Spleen (tissue), 11 donors: ENCODE results near the gene DUOX2. TPM values are rescaled to one million over a fixed set of nuclear protein-coding genes. Genes with fewer than 3 reads are reported as not detected.

Experiments
- DNase-seq: peaks from one replicate; pipeline ENCODE4 v3.0.0-alpha.2; 2020
- H3K27ac ChIP-seq, 8 donors: fragments of 200-600 bp; sonication (generic) in 7 of 8; 1 replicate in 4 of 8; 2 replicates in 4 of 8; pipeline versions ENCODE4 v1.5.0 to v1.8.0; 2016 to 2021; ENCODE audit warnings: inconsistent platforms in 4 of 8, mild to moderate bottlenecking in 4 of 8, moderate library complexity in 1 of 8
- H3K27me3 ChIP-seq, 7 donors: fragments of 200-600 bp; sonication (generic) in 6 of 7; replicated peaks in 1 of 7; 1 replicate in 4 of 7; 2 replicates in 3 of 7; pipeline versions ENCODE4 v1.5.0 to v1.8.0; 2016 to 2021; ENCODE audit warnings: inconsistent platforms in 3 of 7, mild to moderate bottlenecking in 1 of 7
- H3K36me3 ChIP-seq, 6 donors: fragments of 200-600 bp; sonication (generic) in 5 of 6; 1 replicate in 4 of 6; 2 replicates in 2 of 6; pipeline versions ENCODE4 v1.5.0 to v1.8.0; 2016 to 2021; ENCODE audit warnings: inconsistent platforms in 2 of 6
- H3K4me1 ChIP-seq, 6 donors: fragments of 200-600 bp; sonication (generic) in 5 of 6; 1 replicate in 3 of 6; 2 replicates in 3 of 6; pipeline versions ENCODE4 v1.5.0 to v1.8.0; 2016 to 2021; ENCODE audit warnings: inconsistent platforms in 3 of 6
- H3K4me3 ChIP-seq, 8 donors: fragments of 200-600 bp; sonication (generic) in 7 of 8; 1 replicate in 4 of 8; 2 replicates in 4 of 8; pipeline versions ENCODE4 v1.5.0 to v1.8.0; 2016 to 2021; ENCODE audit warnings: inconsistent platforms in 4 of 8, mild to moderate bottlenecking in 4 of 8, moderate library complexity in 2 of 8
- H3K9me3 ChIP-seq, 8 donors: fragments of 200-600 bp; sonication (generic) in 7 of 8; 1 replicate in 4 of 8; 2 replicates in 4 of 8; pipeline versions ENCODE4 v1.5.0 to v1.8.0; 2016 to 2021; ENCODE audit warnings: inconsistent platforms in 4 of 8
- POLR2A ChIP-seq, 3 donors: fragments of 450-650 bp; IDR thresholded peaks; one replicate each; pipeline ENCODE4 v1.5.1; 2017; ENCODE audit warnings: antibody characterized with exemption in 3 of 3, mild to moderate bottlenecking in 1 of 3
- POLR2AphosphoS5 ChIP-seq, 3 donors: sonication (generic); formaldehyde crosslinking; IDR thresholded peaks; one replicate each; pipeline ENCODE4 v1.5.1; 2017; ENCODE audit warnings: antibody characterized with exemption in 3 of 3
- WGBS, 5 donors: extraction: QIAGEN DNeasy Blood & Tissue Kit in 3 of 5; methylation state at CpG; one replicate each; pipeline versions ENCODE4 v1.1.5 to v1.1.7; 2013 to 2018; 5-methylcytosine and 5-hydroxymethylcytosine counted together
- intact Hi-C: fragments of 100-400 bp; cut with DNase I; formaldehyde crosslinking; loops from one replicate; pipeline ENCODE4 v1.15.0; 2023; ENCODE audit warnings: low total_unique reads
- polyA plus RNA-seq, 3 donors: library from polyadenylated mRNA; stranded (reverse); fragments of 200-250 nt; gene quantifications; one replicate each; pipeline ENCODE4 v1.2.1, GENCODE V29; 2013
- total RNA-seq, 7 donors: library from RNA; depleted of rRNA in 3 of 7; stranded (reverse); fragments of >200 nt in 3 of 7; fragmentation: NEBNext Ultra II Directional in 4 of 7; extraction: Animal tissue kit (Norgen Biotek cat#: 25700) in 4 of 7; gene quantifications; one replicate each; pipeline versions ENCODE4 v1.1.0 to v1.2.1, GENCODE V29; 2016 to 2021
- TF ChIP-seq, protein P1 (sequence below), 11 experiments: fragments of 200-600 bp in 7 of 11; fragments of 450-650 bp in 4 of 11; sonication (generic) in 4 of 11; IDR thresholded peaks in 8 of 11; conservative IDR thresholded peaks in 3 of 11; 1 replicate in 7 of 11; 2 replicates in 4 of 11; pipeline versions ENCODE4 v1.4.0 to v1.8.0; 2016 to 2021; ENCODE audit warnings: antibody characterized with exemption in 11 of 11, inconsistent platforms in 4 of 11, mild to moderate bottlenecking in 1 of 11
- donor health status: healthy with polysubstance abuse.
- donor health status: DM: no; HTN: no; CAD: no; lungs with moderate emphysema.
- donor health status: DM: no; HTN: no; CAD: no.
- donor health status: Bipolar disorder and iron deficiency.
- donor health status: healthy.
- donor health status: DM: no; HTN: no; CAD: no.
- donor health status: DM: yes; HTN: yes; CAD: no.

Gene DUOX2
- total and polyA plus RNA-seq, 10 donors: 0.10 TPM; not detected in 9

DNA sequence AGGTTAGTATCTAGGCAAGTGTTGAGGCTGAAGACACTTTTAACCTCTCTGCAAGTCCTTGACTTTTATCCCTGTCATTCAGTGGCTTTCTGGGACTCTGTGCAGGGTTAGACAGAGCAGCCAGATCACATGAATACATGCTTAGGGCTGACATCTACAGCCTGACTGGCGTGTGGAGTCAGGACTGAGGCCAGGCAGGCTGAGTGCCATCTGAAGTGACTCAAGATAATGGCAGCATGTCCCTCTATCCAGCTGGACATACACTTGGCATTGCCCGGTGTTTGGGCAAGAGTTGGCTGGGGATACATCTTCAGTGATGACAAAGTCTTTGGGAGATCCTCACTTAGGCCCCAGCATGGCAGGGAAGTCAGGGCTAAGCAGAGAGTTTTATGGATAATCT lies 22.4 kb downstream of the DUOX2 start:
- intact Hi-C loops: no loop called here
- Histone ChIP-seq H3K27me3 (peaks cover 0 to 24% (median 0%) of the 10 kb centered on the region in 7 donors), H3K27ac (no peak overlapping the region), H3K36me3 (no peaks in the 10 kb centered on the region), H3K9me3 (no peaks in the 10 kb centered on the region), H3K4me1 (no peaks in the 10 kb centered on the region), H3K4me3 (no peak overlapping the region)
- WGBS, 5 donors: 83 to 91% (median 84%) methylated on average over 2 of the region's 2 CpGs
- TF ChIP-seq POLR2A (IDR thresholded peaks at IDR 0.05) (no peak), POLR2AphosphoS5 (IDR thresholded peaks at IDR 0.05) (no peak)
- TF ChIP-seq, protein P1, sequence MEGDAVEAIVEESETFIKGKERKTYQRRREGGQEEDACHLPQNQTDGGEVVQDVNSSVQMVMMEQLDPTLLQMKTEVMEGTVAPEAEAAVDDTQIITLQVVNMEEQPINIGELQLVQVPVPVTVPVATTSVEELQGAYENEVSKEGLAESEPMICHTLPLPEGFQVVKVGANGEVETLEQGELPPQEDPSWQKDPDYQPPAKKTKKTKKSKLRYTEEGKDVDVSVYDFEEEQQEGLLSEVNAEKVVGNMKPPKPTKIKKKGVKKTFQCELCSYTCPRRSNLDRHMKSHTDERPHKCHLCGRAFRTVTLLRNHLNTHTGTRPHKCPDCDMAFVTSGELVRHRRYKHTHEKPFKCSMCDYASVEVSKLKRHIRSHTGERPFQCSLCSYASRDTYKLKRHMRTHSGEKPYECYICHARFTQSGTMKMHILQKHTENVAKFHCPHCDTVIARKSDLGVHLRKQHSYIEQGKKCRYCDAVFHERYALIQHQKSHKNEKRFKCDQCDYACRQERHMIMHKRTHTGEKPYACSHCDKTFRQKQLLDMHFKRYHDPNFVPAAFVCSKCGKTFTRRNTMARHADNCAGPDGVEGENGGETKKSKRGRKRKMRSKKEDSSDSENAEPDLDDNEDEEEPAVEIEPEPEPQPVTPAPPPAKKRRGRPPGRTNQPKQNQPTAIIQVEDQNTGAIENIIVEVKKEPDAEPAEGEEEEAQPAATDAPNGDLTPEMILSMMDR (IDR thresholded peaks at IDR 0.05 in 8 of 11, conservative IDR thresholded peaks at IDR 0.05 in 3 of 11): no peak
- DNase-seq: no peak

DNA sequence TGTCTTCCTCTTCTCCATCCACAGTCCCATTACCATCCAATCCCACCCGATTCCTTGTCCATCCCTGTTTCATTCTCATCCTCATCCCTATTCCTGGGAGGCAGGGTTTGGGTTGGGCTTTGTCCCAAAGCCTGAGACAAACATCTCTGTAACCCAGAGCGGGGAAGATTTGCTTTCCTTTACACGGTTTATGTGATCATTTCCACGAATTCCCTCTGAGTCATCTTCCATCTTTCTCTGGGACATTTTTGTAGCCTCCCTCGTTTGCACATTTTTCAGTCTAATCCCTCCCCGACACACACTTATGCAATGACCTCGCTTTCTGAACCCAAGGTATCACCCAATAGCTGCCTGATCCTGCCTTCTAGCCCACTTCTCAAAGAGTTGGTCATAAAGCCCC lies 22.8 kb downstream of the DUOX2 start:
- TF ChIP-seq POLR2AphosphoS5 (IDR thresholded peaks at IDR 0.05): no peak
- TF ChIP-seq, protein P1 (IDR thresholded peaks at IDR 0.05 in 8 of 11, conservative IDR thresholded peaks at IDR 0.05 in 3 of 11): no peak
- TF ChIP-seq POLR2A (IDR thresholded peaks at IDR 0.05): no peak
- no peak for DNase-seq

DNA sequence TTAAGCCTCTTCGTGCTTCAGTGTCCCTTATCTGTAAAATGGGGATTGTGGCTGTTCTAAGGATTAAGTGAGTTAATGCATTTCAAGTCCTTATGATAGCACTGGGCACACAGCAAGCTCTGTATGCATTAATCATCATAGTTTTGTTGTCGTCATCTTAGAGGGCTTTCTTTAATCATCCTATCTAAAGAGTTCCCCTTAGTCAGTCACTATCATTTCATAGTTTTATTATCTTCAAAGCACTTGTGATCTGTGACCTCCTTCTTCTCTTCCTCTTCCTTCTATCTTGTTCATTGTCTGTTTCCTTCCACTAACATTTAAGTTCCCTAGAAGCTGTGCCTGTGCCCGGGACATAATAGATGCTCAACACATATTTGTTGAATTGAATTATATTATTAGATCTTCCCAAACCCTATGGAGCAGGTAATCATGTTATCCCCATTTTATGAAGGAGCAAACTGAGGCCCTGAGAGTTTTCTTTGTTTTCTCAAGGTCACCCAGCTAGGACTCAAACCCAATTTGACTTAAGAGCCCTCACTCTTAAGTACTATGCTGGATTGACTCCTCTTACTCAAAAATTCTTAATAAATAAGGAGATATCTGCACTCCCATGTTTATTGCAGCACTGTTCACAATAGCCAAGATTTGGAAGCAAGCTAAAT lies 24.1 kb downstream of the DUOX2 start:
- 40 to 64% (median 55%) methylated on average over 3 of the region's 3 CpGs for WGBS, 5 donors
- TF ChIP-seq POLR2A (IDR thresholded peaks at IDR 0.05) (no peak), POLR2AphosphoS5 (IDR thresholded peaks at IDR 0.05) (no peak)
- TF ChIP-seq, protein P1 (IDR thresholded peaks at IDR 0.05 in 8 of 11, conservative IDR thresholded peaks at IDR 0.05 in 3 of 11): no peak
- Histone ChIP-seq H3K27ac (no peak overlapping the region), H3K4me3 (no peak overlapping the region), H3K36me3 (no peaks in the 10 kb centered on the region), H3K27me3 (peaks cover 0 to 33% (median 0%) of the 10 kb centered on the region in 7 donors), H3K9me3 (no peaks in the 10 kb centered on the region), H3K4me1 (no peaks in the 10 kb centered on the region)
- no peak for DNase-seq
- intact Hi-C loops: no loop called here

More for the DNA sequence above, 22.8 kb downstream of the DUOX2 start:
- 58 to 69% (median 65%) methylated on average over 7 of the region's 7 CpGs for WGBS, 5 donors
- intact Hi-C loops: no loop called here
- Histone ChIP-seq H3K4me1 (no peaks in the 10 kb centered on the region), H3K36me3 (no peaks in the 10 kb centered on the region), H3K4me3 (no peak overlapping the region), H3K27me3 (peaks cover 0 to 28% (median 0%) of the 10 kb centered on the region in 7 donors), H3K9me3 (no peaks in the 10 kb centered on the region), H3K27ac (no peak overlapping the region)

DNA sequence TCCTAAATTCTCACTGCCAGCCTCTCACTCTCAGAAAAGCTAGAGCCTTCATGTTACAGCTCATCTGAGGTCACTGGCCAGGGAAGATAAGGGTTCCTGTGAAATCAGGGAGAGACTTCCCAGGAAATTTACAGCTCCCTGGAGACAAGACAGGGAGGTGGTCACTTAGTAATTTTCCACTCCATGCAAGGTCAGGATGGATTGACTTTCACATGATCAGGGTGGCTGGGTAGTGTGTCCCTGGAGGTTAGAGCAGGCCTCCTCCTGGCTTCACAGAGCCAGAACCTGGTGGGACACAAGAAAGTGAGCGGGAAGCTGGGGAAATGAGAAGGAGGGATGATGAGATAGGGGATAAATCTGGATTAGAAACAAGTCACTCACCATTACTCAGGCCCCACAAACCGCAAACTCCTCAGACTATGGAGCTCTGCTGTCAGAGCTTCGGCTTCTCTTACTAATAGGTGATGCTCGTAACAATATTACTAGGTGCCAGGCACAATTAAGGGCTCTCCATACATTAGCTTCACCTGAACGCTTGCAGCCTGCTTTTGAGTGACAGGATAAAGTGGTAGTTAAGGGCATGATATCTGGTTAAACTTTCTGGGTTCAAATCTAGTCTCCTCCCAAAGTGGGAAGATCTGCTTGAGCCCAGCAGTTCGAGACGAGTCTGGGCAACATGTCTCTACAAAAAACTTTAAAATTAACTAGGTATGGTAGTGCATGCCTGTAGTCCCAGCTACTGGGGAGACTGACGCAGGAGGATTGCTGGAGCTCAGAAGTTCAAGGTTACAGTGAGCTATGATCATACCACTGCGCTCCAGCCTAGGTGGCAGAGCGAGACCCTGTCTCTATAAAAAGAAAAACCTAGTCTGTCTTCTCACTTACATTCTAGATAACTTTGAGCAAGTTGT lies 24.9 kb downstream of the DUOX2 start:
- H3K27ac ChIP-seq: no peak overlapping the region
- WGBS, 5 donors: 79 to 90% (median 87%) methylated on average over 10 of the region's 10 CpGs
- DNase-seq: no peak

More for the DNA sequence above, 24.9 kb downstream of the DUOX2 start:
- H3K36me3 ChIP-seq: no peaks in the 10 kb centered on the region
- TF ChIP-seq POLR2AphosphoS5 (IDR thresholded peaks at IDR 0.05) (no peak), POLR2A (IDR thresholded peaks at IDR 0.05) (no peak)
- TF ChIP-seq, protein P1 (IDR thresholded peaks at IDR 0.05 in 8 of 11, conservative IDR thresholded peaks at IDR 0.05 in 3 of 11): no peak
- H3K4me3 ChIP-seq: no peak overlapping the region
- H3K27me3 ChIP-seq: peaks cover 0 to 33% (median 0%) of the 10 kb centered on the region in 7 donors
- intact Hi-C loops: no loop called here
- no peaks in the 10 kb centered on the region for H3K9me3 ChIP-seq
- no peaks in the 10 kb centered on the region for H3K4me1 ChIP-seq
